HG03469 (cell line): ENCODE measurements around the gene CD274.
"Not testable (repeated sequence)": the region's sequence is repeated elsewhere in the genome, so short reads cannot be mapped to it uniquely, and the experiment has no call there.

Experiments used
- ATAC-seq: cut with Tn5 transposase; IDR thresholded peaks from one replicate; pipeline ENCODE4 v1.9.1; 2021; ENCODE audit warnings: mild to moderate bottlenecking, moderate library complexity, moderate number of reproducible peaks; ENCODE audit not compliant: unreplicated experiment

The CD274 gene

DNA sequence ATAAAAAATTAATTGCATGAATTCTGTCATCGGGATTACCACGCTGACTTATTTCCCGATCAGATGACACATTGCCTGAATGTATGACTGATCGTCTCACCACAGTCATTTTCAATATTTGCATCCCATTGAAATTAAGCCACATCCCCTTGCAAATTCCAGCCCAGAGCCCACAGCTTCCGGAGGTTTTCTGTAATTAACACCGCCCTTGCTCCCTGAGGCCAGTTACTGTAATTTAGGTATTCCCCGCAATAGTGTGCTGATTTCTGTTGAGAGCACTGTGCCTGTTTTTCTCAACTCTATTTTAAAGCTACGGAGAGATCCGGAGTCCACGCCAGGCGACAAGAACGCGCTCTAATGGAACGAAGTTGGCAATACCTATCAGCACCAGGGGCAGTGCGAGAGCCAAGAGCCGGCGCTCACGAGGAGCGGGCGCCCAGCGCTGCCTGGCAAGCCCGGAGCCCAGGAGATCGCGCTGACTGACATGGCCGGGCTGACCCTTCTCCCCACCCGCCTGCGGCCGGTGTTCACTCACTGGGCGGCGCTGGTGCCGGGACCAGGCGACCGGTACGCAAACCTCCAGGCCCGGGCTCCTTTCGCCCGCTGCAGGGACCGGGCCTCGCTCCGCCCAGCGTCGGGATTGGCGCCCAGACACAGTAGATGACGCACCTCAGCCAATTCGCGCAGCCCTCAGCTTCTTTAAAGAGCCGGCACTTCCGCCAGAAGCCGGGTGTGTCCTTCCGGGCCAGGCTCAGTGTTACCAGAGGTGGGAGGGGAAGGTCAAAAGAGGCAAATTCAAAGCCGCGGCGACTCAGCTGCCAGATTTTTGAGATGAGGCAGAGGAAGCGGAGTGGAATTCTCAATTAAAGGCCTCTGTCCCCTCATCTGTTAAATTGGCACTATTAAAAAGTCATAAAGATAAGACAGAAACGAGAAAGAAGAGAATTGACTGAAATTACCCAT lies 12.8 kb upstream of the CD274 start, which contains the start of gene PLGRKT:
TSS of gene PLGRKT (minus strand) at position 672 of the 963 bp plus-strand sequence. CDS start 5,948 bp downstream, outside the sequence.
- ATAC-seq: peak; percentile 78

DNA sequence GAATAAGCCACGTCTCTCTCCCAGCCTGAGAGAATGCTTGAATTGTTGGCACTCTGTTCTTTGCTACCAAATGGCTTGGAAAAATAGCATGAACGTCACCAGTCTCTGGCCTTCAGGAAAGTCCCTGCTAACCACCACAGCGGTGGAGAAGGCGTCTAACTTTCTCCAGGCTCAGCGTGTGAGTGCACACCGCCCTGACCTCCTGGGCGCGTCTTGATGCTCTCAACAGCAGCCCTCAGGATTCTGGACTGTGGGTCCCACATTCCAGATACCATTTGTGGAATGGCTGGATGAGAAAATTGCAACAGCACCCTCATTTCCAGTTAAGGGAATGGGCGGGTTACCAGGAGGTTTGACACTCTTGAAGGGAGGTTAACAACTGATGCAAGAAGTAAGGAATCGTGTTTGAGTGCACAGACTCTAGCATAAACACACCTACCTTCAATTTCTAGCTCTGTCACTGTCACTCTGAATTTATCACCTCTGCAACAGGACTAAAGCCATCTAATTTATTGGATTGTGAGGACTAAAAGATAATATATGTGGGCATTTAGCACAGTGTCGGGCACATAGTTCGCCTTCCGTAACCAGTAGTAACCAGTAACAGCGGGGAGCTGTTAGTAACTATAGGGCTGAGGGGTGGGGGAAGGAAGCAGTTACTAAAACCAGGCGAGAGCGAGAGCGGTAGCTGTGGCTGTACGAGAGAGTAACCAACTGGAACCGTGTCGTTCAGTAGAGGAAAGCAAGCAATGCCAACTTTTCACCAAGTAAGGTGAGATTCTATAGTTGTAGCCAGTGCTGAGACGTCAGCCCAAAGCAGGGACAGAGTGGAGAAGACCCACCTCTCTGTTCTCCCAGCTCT lies 11.8 kb upstream of the CD274 start:
- ATAC-seq: peak; percentile 51

DNA sequence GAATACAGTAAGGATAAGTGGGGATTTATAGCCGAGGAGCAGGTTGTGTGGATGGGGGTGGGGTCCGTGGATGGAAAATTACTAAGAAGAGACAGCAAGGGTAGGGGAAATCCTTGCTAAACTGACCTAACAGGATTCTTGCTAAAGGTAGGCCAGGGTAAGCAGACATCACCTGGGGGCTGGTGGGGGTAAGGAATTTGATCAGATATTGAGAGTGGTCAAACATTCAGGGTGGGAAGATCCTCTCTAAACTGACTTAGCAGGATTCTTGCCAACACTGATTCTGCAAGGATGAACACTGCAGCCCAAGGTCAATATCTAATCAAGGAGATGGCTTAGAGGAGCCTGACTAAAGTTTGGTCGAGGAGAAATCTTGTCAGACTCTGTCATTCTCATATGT lies 9.9 kb upstream of the CD274 start:
- no peak for ATAC-seq

DNA sequence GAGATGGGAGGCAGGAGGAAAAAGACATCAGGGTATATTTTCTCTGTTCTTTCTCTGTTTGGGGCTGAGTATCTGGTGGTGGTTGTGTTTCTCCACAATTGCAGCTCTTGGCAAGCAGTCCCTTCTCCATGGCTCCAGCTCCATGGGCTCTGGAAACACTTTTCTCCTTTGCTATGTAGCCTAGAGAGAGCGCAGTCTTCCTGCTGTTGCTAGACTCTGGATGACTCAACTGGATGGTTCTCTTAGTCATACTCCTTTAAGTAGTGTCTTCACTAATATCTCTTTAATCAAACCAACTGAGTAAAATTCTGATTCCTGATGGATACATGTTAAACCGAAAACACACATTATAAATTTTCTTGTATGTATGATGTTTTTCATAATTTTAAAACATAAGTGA lies 9.3 kb upstream of the CD274 start:
- ATAC-seq: no peak

DNA sequence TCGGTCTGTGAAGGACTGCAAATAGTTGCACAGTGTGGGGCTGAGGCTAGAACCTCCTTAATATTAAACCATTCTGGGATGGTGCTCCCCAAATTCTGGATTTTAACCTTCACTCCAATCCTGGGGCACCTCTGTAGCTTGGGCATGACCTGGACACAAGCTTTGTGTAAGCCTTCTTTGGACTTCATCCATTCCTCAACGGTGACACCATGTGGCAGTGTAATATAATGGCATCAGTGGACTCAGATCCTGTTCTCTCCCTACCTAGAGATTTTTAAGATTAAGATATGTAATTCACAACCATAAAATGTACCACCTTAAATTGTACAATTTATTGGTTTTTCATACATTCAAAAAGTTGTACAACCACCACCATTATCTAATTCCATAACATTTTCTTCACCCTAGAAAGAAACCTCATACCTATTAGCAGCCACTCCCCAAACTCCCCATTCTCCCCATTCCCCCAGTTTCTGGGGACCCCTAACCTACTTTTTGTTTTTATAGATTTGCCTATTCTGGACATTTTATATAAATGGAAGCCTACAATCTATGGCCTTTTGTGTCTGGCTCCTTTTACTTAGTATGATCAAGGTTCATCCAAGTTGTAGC lies 7.8 kb upstream of the CD274 start:
- no peak for ATAC-seq

DNA sequence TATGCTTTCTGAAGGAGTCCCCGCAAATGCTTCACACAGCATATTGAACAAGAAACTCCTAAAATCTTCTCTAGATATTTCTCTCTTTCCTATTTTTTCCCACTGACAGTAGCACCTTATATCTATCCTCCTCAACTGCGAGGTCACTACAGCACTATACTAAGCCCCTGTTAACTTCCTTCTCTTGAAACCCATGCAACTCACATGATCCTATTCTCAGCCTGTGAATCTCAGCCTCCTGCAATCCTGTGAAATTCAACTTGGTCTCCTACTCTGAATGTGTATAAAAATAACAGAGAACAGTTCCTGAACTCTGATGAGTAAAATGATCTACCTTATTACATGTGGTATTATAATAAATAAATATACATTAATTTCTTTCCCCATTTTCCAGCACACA lies 6.5 kb upstream of the CD274 start:
- no peak for ATAC-seq

DNA sequence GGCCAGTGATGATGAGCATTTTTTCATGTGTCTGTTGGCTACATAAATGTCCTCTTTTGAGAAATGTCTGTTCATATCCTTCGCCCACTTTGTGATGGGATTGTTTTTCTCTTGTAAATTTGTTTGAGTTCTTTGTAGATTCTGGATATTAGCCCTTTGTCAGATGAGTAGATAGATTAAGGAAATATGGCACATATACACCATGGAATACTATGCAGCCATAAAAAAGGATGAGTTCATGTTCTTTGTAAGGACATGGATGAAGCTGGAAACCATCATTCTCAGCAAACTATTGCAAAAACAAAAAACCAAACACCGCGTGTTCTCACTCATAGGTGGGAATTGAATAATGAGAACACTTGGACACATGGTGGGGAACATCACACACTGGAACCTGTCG lies 5.2 kb upstream of the CD274 start:
- not testable (repeated sequence) for ATAC-seq

DNA sequence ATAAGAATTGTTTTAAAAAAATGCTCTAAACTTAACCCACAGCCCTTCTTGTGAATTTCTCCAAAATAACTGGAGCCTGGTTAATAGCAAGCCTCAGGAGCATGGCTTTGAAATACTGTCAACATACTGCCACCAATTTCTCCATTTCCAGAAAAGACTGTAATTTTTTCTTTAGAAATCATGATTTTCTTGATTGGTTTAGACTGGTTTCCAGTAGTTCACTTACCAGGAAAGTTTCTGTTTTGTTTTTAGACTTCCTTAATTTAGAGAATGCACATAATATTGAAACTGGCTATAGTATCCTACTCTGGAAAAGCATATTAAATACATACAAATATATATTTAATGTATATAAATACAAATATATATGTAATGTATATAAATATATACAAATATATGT lies 4.5 kb upstream of the CD274 start:
- no peak for ATAC-seq

DNA sequence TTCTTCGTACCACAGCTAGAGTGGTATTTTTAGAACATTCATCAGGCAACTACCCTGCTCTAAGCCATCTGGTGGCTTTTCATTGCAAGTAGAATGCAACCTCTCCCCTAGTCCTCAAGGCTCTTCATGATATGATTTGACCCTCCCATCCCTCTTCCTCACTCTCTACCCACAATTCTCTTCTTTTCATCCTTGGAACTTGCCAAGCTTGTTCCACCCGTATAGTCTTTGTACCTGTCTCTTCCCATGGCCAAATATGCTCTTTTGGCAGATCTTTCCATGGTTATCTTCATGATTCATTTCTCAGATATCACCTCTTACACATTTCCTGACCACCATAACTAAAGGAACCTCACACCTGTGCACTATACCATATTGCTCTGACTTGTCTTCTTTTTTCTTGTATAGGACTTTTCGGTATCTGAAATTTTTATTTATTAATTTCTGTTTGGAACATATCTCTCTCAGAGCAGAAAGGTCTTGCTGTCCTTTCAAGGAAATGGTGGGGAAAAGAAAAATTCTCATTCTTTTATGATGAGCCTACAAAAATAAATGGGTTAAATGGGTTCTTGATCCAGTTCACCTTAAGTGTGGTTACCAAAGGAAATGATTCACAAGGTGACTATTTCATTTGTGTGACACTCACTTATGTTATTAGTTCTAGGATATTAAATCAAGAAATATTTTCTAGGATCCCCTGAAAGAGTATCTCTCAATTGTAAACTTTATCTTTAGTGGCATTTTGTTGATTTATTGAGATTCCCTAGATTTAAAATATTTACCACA lies 3.7 kb upstream of the CD274 start:
- ATAC-seq: no peak

DNA sequence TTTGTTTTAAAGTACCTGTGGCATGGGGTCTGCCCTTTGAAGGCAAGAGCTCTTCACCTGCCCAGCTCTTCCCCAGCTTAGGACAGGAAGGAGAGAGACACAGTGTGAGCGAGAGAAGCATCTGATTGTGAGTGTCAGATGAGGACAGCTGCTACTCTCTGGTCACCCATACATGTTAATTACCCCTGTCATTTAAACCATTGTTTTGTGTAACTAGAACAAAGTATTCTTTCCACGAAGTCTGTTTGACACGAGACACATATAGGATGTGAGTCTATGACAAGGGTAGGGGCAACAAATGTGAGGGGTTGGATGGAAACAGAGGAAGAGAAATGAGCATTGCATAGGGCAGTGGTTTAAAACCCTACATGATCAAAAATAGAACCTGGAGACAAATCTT lies 3.0 kb upstream of the CD274 start:
- ATAC-seq: no peak

DNA sequence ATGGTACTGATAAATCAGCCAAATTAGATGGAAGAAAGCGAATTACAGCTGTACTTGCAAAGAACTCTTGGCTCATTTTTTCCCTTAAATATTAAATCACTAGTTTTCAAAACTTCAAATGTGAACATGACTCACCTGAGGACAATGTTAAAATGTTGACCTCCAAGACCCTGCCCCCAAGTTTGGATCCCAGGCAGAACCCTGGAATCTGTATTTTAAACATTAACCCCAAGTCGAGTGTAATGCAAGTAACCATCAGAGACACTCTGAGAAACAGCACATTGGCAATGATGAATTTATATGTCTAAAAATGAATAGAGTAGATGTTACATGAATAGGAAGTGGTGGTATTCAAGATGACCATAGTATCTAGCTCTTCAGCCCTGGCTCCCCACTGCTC lies 2.3 kb upstream of the CD274 start:
- no peak for ATAC-seq

DNA sequence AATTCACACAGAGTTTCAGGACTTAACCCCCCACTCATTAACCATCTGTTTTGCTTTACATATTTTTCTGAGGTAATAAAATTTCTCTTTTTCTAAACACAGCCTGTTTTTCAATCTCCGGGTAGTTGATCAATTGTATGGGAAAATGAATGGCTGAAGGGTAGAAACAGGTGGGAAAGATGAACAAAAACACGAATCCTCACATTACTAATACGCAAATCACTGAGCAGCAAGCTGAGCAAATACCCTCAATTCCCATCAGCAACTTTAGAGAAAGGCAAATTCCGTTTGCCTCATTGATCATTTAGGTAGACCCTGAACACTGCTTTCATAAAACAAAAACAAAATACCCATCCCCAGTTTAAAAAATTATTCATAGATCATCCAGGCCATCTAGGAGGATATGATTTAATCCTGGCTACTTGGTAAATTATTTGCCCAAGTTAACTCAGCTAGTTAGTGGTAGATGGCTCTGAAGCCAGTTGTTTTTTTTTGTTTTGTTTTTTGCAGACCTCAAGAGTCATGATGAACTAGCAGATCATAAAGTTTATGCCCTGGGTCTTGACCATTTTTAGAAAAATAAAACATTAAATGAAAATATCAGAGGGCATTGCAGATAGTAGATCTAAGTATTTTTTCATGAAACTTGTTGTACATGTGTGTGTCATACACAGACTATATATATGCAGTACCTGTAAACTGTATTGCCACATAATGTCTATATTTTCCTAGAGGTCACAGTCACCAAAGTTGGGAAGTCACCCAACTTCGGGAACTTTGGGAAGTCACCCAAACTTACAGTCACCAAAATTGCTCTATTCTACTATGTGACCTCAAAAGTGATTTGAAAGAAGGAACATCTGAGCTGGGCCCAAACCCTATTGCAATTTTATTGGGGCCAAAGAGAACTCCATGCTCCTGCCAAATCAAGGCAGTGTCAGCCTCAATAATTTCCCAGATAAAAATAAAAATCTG lies 1.6 kb upstream of the CD274 start:
- ATAC-seq: no peak

DNA sequence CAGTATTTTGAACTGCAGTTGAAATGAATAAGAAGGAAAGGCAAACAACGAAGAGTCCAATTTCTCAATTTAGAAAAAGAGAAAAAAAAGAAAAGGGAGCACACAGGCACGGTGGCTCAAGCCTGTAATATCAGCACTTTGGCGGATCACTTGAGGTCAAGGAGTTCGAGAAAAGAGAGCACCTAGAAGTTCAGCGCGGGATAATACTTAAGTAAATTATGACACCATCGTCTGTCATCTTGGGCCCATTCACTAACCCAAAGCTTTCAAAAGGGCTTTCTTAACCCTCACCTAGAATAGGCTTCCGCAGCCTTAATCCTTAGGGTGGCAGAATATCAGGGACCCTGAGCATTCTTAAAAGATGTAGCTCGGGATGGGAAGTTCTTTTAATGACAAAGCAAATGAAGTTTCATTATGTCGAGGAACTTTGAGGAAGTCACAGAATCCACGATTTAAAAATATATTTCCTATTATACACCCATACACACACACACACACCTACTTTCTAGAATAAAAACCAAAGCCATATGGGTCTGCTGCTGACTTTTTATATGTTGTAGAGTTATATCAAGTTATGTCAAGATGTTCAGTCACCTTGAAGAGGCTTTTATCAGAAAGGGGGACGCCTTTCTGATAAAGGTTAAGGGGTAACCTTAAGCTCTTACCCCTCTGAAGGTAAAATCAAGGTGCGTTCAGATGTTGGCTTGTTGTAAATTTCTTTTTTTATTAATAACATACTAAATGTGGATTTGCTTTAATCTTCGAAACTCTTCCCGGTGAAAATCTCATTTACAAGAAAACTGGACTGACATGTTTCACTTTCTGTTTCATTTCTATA lies 602 bp upstream of the CD274 start:
- no peak for ATAC-seq

DNA sequence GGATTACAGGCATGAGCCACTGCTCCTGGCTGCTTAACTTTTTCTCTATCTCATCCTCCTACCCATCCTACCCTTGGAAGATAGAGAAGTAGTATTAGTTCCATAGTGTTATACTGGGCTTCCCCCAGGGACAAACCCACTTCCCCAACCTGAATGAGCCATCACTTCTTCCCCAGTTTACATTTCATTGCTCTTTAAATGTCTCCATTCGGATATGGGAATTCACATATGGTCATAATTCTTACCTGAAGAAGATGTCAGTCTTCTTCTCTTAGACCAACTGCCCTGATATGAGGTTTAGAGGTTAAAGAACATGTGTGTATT lies 1.9 kb downstream of the CD274 start:
- ATAC-seq: no peak

DNA sequence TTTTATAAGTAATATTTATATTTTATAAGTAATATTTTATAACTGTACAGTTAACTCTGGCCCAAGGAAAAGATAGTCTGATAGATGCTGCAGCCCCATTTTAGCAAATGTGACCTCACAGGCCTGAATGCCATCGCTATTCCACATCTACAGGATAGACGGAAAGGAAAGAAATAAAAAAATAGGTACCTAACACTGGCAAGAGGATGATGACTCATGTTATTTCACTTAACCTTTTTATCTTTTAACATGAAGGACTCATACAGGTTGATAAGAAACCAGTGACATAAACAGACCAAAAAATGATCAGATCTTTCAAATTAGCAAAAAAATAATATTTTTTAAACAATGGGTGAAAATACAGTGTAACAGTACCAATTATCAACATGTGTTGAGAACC lies 2.7 kb downstream of the CD274 start:
- ATAC-seq: no peak

DNA sequence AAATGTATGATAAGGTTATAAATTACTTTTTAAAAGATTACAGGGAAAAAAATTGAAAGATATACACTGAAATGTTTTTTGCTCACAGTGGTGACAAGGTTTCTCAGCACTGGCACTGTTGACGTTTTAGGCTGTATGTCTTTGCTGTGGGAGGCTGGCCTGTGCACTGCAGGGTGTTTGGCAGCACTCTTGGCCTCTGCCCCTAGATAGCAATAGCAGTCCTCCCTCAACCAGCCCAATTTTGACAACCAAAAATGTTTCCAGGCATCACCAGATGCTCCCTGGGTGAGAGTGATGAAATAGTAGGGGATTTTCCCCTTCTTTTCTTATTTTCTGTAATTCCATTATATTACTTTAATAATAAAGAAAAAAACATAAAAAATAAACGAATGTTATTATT lies 3.3 kb downstream of the CD274 start:
- no peak for ATAC-seq

DNA sequence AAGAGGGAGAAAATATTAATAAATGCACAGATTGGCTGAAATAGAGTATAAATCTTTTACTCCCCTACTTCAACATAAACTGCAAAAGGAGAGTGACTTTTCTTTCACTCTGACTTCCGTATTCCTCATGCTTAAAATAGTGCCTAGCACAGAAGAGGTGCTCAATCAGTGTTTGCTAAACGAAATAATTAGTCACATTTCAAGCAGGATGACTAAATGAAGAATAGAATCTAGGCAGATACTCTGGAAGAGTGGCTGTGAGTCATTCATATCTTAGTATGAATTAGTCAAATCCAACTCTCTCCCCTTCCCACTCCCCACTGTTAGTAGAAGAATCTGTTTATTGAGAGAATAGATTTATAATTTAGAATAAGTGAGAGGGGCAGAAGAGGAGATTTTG lies 4.8 kb downstream of the CD274 start:
- no peak for ATAC-seq

DNA sequence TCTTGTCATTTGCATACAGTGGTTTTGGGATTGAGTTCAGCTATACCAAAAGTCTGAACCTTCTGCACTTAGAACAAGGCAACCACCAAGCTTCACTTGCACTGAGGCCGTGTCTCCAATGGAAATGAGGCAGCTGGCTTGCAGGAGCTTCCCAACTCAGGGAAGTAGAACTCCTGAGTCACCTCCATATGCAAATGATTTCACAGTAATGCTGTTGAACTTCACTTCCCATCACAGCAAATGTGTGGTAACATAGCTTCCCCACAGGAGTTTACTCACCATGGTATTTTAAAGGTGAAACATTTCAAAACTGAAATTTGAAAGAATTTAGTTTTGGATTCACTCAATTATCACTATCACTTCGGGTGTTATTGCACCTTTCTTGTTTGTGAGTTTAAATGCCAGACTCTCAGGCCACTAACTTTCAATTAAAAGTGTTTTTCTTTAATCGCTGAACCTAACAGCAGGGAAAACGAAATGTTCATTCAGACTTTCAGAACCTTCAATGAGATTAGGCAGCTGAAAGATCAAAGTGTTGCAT lies 9.0 kb downstream of the CD274 start:
- peak; percentile 41 for ATAC-seq
